Body of pancreas (tissue), 4 donors: ENCODE data around the gene PAK6.

Source experiments
- CTCF ChIP-seq, 7 experiments: fragments of 450-650 bp in 4 of 7; fragments of 200-600 bp in 3 of 7; sonication (generic) in 3 of 7; IDR thresholded peaks; one replicate each; pipeline ENCODE4 v1.5.1; 2016 to 2019; ENCODE audit warnings: antibody characterized with exemption in 7 of 7
- POLR2A ChIP-seq, 3 donors: fragments of 450-650 bp; IDR thresholded peaks; one replicate each; pipeline ENCODE4 v1.6.1; 2016; ENCODE audit warnings: antibody characterized with exemption in 3 of 3, mild to moderate bottlenecking in 2 of 3

- no peak for TF ChIP-seq CTCF (IDR thresholded peaks at IDR 0.05)
- no peak for TF ChIP-seq POLR2A (IDR thresholded peaks at IDR 0.05)
Measured at GRCh38 chr15:40243126-40243810, 4.4 kb downstream of the PAK6 start.
